Measurements from ENCODE around the gene FADD.

The FADD gene

GRCh38 chr11:70240337-70240736, 37.2 kb downstream of the FADD start:
- no peak for DNase-seq

GRCh38 chr11:70241709-70242108, 38.6 kb downstream of the FADD start:
- DNase-seq, result no peak

- DNase-seq, result no peak
Observed at GRCh38 chr11:70242885-70243284, 39.8 kb downstream of the FADD start.

GRCh38 chr11:70243912-70244652, 41.0 kb downstream of the FADD start:
- DNase-seq, result no peak

GRCh38 chr11:70244698-70245097, 41.6 kb downstream of the FADD start:
- DNase-seq, result no peak

- DNase-seq, result no peak
Observed at GRCh38 chr11:70246196-70246595, 43.1 kb downstream of the FADD start.

GRCh38 chr11:70247042-70247709, 44.1 kb downstream of the FADD start:
- DNase-seq, result no peak

GRCh38 chr11:70247710-70248072, 44.6 kb downstream of the FADD start:
- no peak for DNase-seq

GRCh38 chr11:70250876-70251658, 48.0 kb downstream of the FADD start:
- no peak for DNase-seq

GRCh38 chr11:70251659-70252321, 48.7 kb downstream of the FADD start:
- DNase-seq, result no peak

GRCh38 chr11:70252844-70253243, 49.7 kb downstream of the FADD start:
- DNase-seq, result no peak

- DNase-seq, result no peak
Observed at GRCh38 chr11:70255477-70256116, 52.5 kb downstream of the FADD start.

Measured in T-helper 1 cell (primary cell).